AG04450 (cell line): ENCODE data around the gene CASQ1. TPM values are rescaled to one million over a fixed set of nuclear protein-coding genes. Genes with fewer than 3 reads are reported as not detected.

Experiments
- CTCF ChIA-PET: fragments of 300-600, 350-600 bp; formaldehyde crosslinking; extraction: SDS; loops from one replicate; lab custom pipeline; 2022; ENCODE audit warnings: antibody characterized with exemption, inconsistent platforms; lab: Charles Lee
- POLR2A ChIA-PET: fragments of 350-600 bp; formaldehyde crosslinking; extraction: SDS; loops from one replicate; lab custom pipeline; 2021; ENCODE audit warnings: antibody characterized with exemption, inconsistent platforms; lab: Yijun Ruan, JAX
- DNase-seq: peaks from one replicate; pipeline ENCODE4 v3.0.0-alpha.2; 2011; ENCODE audit warnings: low read depth, low spot score
- H3K27ac ChIP-seq: one replicate; pipeline ENCODE4 v1.5.1; 2012; ENCODE audit warnings: low read depth, low read length, control low read depth
- H3K27me3 ChIP-seq: one replicate; pipeline ENCODE4 v1.6.0; 2012; ENCODE audit warnings: low read length; ENCODE audit not compliant: control insufficient read depth, insufficient read depth
- H3K4me3 ChIP-seq: 2 replicates; pipeline ENCODE4 v1.5.1; 2011; ENCODE audit warnings: mild to moderate bottlenecking, low read depth, low read length, control low read depth
- H3K9me3 ChIP-seq: 2 replicates; pipeline ENCODE4 v1.5.1; 2012; ENCODE audit warnings: low read length; ENCODE audit not compliant: control insufficient read depth, insufficient read depth
- polyA plus RNA-seq: library from polyadenylated mRNA; depleted of rRNA; stranded (reverse); fragments of >200 nt; gene quantifications from 2 replicates; pipeline ENCODE4 v1.2.3, GENCODE V29; 2011
- TF ChIP-seq, protein P1 (sequence below): IDR thresholded peaks from 2 replicates; pipeline ENCODE4 v1.5.1; 2011; ENCODE audit warnings: low read depth, low read length, control low read depth, inconsistent platforms

The CASQ1 gene
- polyA plus RNA-seq, 1 experiment, result 0.17 TPM

GRCh38 chr1:160156361-160156760 is 34.0 kb upstream of the CASQ1 start:
- no peak for DNase-seq
- Histone ChIP-seq H3K9me3 (no peaks in the 10 kb centered on the region), H3K27me3 (peaks cover 11% of the 10 kb centered on the region), H3K27ac (no peak overlapping the region), H3K4me3 (no peak overlapping the region)
- ChIA-PET CTCF (interaction anchor here (1.0 to 1.4 kb wide), 4 partner anchors 37 to 135 kb away, joined by 3 to 4 read pairs (median 3); no protein-coding TSS in a partner anchor), POLR2A (no interaction called here)
- TF ChIP-seq, protein P1, sequence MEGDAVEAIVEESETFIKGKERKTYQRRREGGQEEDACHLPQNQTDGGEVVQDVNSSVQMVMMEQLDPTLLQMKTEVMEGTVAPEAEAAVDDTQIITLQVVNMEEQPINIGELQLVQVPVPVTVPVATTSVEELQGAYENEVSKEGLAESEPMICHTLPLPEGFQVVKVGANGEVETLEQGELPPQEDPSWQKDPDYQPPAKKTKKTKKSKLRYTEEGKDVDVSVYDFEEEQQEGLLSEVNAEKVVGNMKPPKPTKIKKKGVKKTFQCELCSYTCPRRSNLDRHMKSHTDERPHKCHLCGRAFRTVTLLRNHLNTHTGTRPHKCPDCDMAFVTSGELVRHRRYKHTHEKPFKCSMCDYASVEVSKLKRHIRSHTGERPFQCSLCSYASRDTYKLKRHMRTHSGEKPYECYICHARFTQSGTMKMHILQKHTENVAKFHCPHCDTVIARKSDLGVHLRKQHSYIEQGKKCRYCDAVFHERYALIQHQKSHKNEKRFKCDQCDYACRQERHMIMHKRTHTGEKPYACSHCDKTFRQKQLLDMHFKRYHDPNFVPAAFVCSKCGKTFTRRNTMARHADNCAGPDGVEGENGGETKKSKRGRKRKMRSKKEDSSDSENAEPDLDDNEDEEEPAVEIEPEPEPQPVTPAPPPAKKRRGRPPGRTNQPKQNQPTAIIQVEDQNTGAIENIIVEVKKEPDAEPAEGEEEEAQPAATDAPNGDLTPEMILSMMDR, result no peak

DNA sequence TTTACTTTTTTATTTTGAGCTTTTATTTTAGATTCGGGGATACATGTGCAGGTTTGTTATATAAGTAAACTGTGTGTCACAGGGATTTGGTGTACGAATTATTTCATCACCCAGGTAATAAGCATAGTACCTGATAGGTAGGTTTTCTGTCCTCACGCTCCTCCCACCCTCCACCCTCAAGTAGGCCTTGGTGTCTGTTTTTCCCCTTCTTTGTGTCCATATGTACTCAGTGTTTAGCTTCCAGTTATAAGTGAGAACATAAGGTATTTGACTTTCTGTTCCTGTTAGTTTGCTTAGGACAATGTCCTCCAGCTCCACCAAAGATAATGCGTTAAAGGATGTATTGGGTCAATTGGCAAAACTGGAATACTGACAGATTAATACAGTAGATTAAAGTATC is 33.2 kb upstream of the CASQ1 start:
- CTCF ChIA-PET, result interaction anchor here (0.6 to 1.4 kb wide), 5 partner anchors 36 to 1225 kb away, joined by 3 to 4 read pairs (median 3); no protein-coding TSS in a partner anchor

DNA sequence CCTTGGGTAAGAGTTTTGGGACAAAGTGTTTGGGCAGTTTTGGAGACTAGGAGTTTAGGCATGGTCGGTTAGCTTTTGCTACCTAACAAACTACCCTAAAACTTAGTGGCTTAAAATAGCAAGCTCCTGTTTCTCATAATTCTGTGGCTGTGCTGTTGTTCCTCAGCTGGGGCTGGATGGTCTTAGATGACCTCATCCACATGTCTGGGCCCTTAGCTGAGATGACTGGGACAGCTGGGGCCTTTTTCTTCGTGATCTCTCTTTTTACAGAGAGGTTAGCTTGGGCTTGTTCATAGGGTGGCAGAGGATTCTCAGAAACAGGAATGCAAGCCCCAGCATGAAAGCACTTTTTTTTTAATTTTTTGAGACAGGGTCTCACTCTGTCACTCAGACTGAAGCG is 32.3 kb upstream of the CASQ1 start:
- Histone ChIP-seq H3K27me3 (peaks cover 11% of the 10 kb centered on the region), H3K4me3 (no peak overlapping the region), H3K9me3 (no peaks in the 10 kb centered on the region), H3K27ac (no peak overlapping the region)
- TF ChIP-seq, protein P1, result no peak
- CTCF ChIA-PET, result interaction anchor here (1.5 kb wide), 1 partner anchor 57 kb away, joined by 4 read pairs; no protein-coding TSS in a partner anchor
- no peak for DNase-seq
- POLR2A ChIA-PET, result no interaction called here

More for the DNA sequence above, 33.2 kb upstream of the CASQ1 start:
- Histone ChIP-seq H3K4me3 (no peak overlapping the region), H3K27ac (no peak overlapping the region), H3K9me3 (no peaks in the 10 kb centered on the region), H3K27me3 (peaks cover 11% of the 10 kb centered on the region)
- TF ChIP-seq, protein P1, result no peak
- POLR2A ChIA-PET, result no interaction called here
- DNase-seq, result no peak

DNA sequence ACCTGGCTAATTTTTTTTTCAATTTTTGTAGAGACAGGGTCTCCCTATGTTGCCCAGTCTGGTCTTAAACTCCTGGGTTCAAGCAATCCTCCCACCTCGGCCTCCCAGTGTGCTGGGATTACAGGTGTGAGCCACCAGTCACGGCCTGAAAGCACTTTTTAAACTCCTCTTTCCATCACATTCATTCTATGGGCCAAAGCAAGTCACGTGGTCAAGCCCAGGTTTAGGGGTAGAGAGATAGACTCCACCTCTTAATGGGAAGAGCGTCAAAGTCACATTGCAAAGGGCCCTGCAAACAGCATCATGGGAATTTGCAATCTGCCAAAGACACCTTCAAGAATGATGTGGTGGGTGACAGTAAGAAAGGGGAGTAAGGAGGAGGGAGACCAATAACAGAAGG is 31.8 kb upstream of the CASQ1 start:
- TF ChIP-seq, protein P1, result no peak
- Histone ChIP-seq H3K27me3 (peaks cover 11% of the 10 kb centered on the region), H3K4me3 (no peak overlapping the region), H3K9me3 (no peaks in the 10 kb centered on the region), H3K27ac (no peak overlapping the region)
- POLR2A ChIA-PET, result no interaction called here
- no peak for DNase-seq
- CTCF ChIA-PET, result interaction anchor here (1.5 to 1.6 kb wide), 2 partner anchors 35 to 57 kb away, joined by 4 to 7 read pairs; no protein-coding TSS in a partner anchor

- TF ChIP-seq, protein P1, result no peak
- no peak overlapping the region for H3K4me3 ChIP-seq
- CTCF ChIA-PET, result interaction anchor here (1.6 kb wide), 1 partner anchor 33 kb away, joined by 7 read pairs; no protein-coding TSS in a partner anchor
- no peaks in the 10 kb centered on the region for H3K9me3 ChIP-seq
- no peak overlapping the region for H3K27ac ChIP-seq
- peaks cover 14% of the 10 kb centered on the region for H3K27me3 ChIP-seq
- POLR2A ChIA-PET, result no interaction called here
- no peak for DNase-seq
Measured at GRCh38 chr1:160159846-160160245, 30.5 kb upstream of the CASQ1 start.
